Iris pigment epithelial cell (primary cell): ENCODE results near the gene SMIM24.
"Not testable (repeated sequence)": the region's sequence is repeated elsewhere in the genome, so short reads cannot be mapped to it uniquely, and the experiment has no call there.

ENCODE experiments used
- DNase-seq: peaks from one replicate; pipeline ENCODE4 v3.0.0-alpha.2; 2011; ENCODE audit warnings: low read depth

Gene SMIM24

GRCh38 chr19:3433805-3434540 is 46.4 kb downstream of the SMIM24 start:
- no peak for DNase-seq

GRCh38 chr19:3433313-3433712 is 47.0 kb downstream of the SMIM24 start:
- no peak for DNase-seq

DNA sequence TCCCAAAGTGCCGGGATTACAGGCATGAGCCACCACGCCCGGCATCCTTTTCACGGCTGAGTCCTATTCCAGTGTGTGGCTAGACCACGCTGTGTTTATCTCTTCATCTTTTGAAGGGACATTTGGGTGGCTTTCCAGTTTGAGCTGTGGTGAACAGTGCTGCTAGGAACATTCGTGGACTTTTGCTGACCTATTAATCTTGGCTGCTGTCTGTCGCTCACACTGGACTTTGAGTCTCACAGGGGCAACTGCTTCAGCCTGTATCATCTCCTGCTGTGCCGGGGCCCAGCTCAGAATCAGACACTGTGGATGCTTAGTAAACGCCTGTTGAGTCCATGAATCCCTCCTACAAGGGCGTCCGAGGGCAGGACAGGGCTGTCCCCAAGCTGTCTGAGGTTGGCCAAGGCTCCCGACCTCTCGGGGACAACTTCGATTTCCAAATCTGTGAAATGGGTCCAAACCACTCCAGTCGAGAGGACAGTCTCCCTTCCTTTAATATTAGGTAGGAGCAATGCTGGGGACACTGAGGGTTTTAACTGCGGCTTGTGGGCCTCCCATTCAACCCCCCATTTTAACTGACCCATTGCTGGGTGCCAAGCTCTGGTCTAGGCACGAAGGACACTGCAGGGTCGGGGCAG is 48.4 kb downstream of the SMIM24 start:
- DNase-seq: no peak

DNA sequence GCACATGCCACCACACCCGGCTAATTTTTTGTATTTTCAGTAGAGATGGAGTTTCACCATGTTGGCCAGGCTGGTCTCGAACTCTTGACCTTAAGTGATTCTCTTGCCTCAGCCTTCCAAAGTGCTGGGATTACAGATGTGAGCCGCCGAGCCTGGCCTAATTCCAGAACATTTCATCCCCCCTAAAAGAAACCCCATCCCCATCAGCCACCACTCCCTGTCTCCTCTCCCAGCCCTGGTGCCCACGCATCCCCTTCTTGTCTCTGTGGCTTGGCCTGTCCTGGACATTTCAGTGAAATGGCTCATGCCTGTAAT is 50.0 kb downstream of the SMIM24 start:
- not testable (repeated sequence) for DNase-seq

GRCh38 chr19:3426433-3426832 is 53.9 kb downstream of the SMIM24 start:
- DNase-seq: no peak
